Right atrium auricular region (tissue), 2 donors: ENCODE data around the gene ZNF236. TPM values are rescaled to one million over a fixed set of nuclear protein-coding genes. Genes with fewer than 3 reads are reported as not detected.
A peak's percentile ranks its signal among the peaks of the same experiment; 100 is the strongest.

Experiments used
- DNase-seq: peaks from one replicate; pipeline ENCODE4 v3.0.0-alpha.2; 2019; ENCODE audit warnings: low spot score
- H3K27ac ChIP-seq, 2 donors: fragments of 200-600 bp; sonication (generic); 1 replicate in 1 of 2; 2 replicates in 1 of 2; pipeline ENCODE4 v1.5.1; 2016 to 2019
- H3K27me3 ChIP-seq, 2 donors: fragments of 200-600 bp; sonication (generic); one replicate each; pipeline versions ENCODE4 v1.5.1 to v1.6.0; 2017 to 2019
- H3K36me3 ChIP-seq: fragments of 200-600 bp; sonication (generic); one replicate; pipeline ENCODE4 v1.5.1; 2016
- H3K4me1 ChIP-seq, 2 donors: fragments of 200-600 bp; sonication (generic); one replicate each; pipeline versions ENCODE4 v1.5.1 to v1.6.0; 2017 to 2019
- H3K4me3 ChIP-seq, 2 donors: fragments of 200-600 bp; sonication (generic); 1 replicate in 1 of 2; 2 replicates in 1 of 2; pipeline ENCODE4 v1.5.1; 2017 to 2019; ENCODE audit warnings: mild to moderate bottlenecking in 1 of 2, moderate library complexity in 1 of 2
- H3K9me3 ChIP-seq, 2 donors: fragments of 200-600 bp; sonication (generic); one replicate each; pipeline ENCODE4 v1.5.1; 2019
- CTCF ChIP-seq, 2 donors: fragments of 200-600 bp; sonication (generic); IDR thresholded peaks; one replicate each; pipeline ENCODE4 v1.5.1; 2019; ENCODE audit warnings: antibody characterized with exemption in 2 of 2
- total RNA-seq, 2 donors: library from RNA; depleted of rRNA; stranded (reverse); fragments of >200 nt; gene quantifications; one replicate each; pipeline ENCODE4 v1.1.0, GENCODE V29; 2016

ZNF236 gene
- total RNA-seq, 2 donors from 2014 or later, result 11.0 to 12.7 TPM

GRCh38 chr18:76873311-76873710, 51.0 kb downstream of the ZNF236 start:
- H3K4me1 ChIP-seq, result no peaks in the 10 kb centered on the region
- no peak overlapping the region for H3K4me3 ChIP-seq
- no peak overlapping the region for H3K27ac ChIP-seq
- DNase-seq, result no peak
- no peak for TF ChIP-seq CTCF (IDR thresholded peaks at IDR 0.05)
- no peaks in the 10 kb centered on the region for H3K9me3 ChIP-seq
- H3K36me3 ChIP-seq, result peaks cover 47% of the 10 kb centered on the region
- H3K27me3 ChIP-seq, result no peaks in the 10 kb centered on the region

GRCh38 chr18:76873713-76874112, 51.4 kb downstream of the ZNF236 start:
- H3K4me1 ChIP-seq, result no peaks in the 10 kb centered on the region
- DNase-seq, result no peak
- no peak for TF ChIP-seq CTCF (IDR thresholded peaks at IDR 0.05)
- H3K4me3 ChIP-seq, result no peak overlapping the region
- peaks cover 45% of the 10 kb centered on the region for H3K36me3 ChIP-seq
- H3K27me3 ChIP-seq, result no peaks in the 10 kb centered on the region
- no peaks in the 10 kb centered on the region for H3K9me3 ChIP-seq
- no peak overlapping the region for H3K27ac ChIP-seq

GRCh38 chr18:76874642-76875389, 52.5 kb downstream of the ZNF236 start:
- Histone ChIP-seq H3K36me3 (peaks cover 34% of the 10 kb centered on the region), H3K9me3 (no peaks in the 10 kb centered on the region), H3K4me3 (no peak overlapping the region), H3K27me3 (no peaks in the 10 kb centered on the region), H3K4me1 (no peaks in the 10 kb centered on the region), H3K27ac (no peak overlapping the region)
- DNase-seq, result no peak
- TF ChIP-seq CTCF (IDR thresholded peaks at IDR 0.05), result no peak

- Histone ChIP-seq H3K36me3 (peaks cover 33% of the 10 kb centered on the region), H3K9me3 (no peaks in the 10 kb centered on the region), H3K27ac (no peak overlapping the region), H3K27me3 (no peaks in the 10 kb centered on the region), H3K4me1 (no peaks in the 10 kb centered on the region), H3K4me3 (no peak overlapping the region)
- TF ChIP-seq CTCF (IDR thresholded peaks at IDR 0.05), result peak; percentile 34 to 61
- no peak for DNase-seq
Measured at GRCh38 chr18:76875390-76876325, 53.3 kb downstream of the ZNF236 start.

GRCh38 chr18:76878426-76878825, 56.1 kb downstream of the ZNF236 start:
- DNase-seq, result no peak
- no peak for TF ChIP-seq CTCF (IDR thresholded peaks at IDR 0.05)
- Histone ChIP-seq H3K27ac (no peak overlapping the region), H3K9me3 (no peaks in the 10 kb centered on the region), H3K4me3 (no peak overlapping the region), H3K27me3 (no peaks in the 10 kb centered on the region), H3K36me3 (peaks cover 41% of the 10 kb centered on the region), H3K4me1 (no peaks in the 10 kb centered on the region)
